Prostate gland (tissue), 2 donors: ENCODE results near the gene PNPT1.

Experiments
- CTCF ChIP-seq, 4 experiments: fragments of 200-600 bp in 2 of 4; fragments of 450-650 bp in 2 of 4; sonication (generic) in 2 of 4; IDR thresholded peaks; 1 replicate in 3 of 4; 2 replicates in 1 of 4; pipeline ENCODE4 v1.5.1; 2016 to 2019; ENCODE audit warnings: antibody characterized with exemption in 4 of 4, mild to moderate bottlenecking in 2 of 4, moderate library complexity in 2 of 4
- POLR2A ChIP-seq: fragments of 450-650 bp; IDR thresholded peaks from one replicate; pipeline ENCODE4 v1.6.1; 2016; ENCODE audit warnings: antibody characterized with exemption, mild to moderate bottlenecking

GRCh38 chr2:55598056-55598795, 95.4 kb downstream of the PNPT1 start:
- TF ChIP-seq CTCF (IDR thresholded peaks at IDR 0.05) (no peak), POLR2A (no peak)
